GM18508 (cell line): ENCODE measurements around the gene NUBPL.
"Not testable (repeated sequence)": the region's sequence is repeated elsewhere in the genome, so short reads cannot be mapped to it uniquely, and the experiment has no call there.

Experiments used
- ATAC-seq: cut with Tn5 transposase; IDR thresholded peaks from one replicate; pipeline ENCODE4 v1.9.1; 2021; ENCODE audit warnings: moderate number of reproducible peaks; ENCODE audit not compliant: insufficient read depth, unreplicated experiment

NUBPL gene

DNA sequence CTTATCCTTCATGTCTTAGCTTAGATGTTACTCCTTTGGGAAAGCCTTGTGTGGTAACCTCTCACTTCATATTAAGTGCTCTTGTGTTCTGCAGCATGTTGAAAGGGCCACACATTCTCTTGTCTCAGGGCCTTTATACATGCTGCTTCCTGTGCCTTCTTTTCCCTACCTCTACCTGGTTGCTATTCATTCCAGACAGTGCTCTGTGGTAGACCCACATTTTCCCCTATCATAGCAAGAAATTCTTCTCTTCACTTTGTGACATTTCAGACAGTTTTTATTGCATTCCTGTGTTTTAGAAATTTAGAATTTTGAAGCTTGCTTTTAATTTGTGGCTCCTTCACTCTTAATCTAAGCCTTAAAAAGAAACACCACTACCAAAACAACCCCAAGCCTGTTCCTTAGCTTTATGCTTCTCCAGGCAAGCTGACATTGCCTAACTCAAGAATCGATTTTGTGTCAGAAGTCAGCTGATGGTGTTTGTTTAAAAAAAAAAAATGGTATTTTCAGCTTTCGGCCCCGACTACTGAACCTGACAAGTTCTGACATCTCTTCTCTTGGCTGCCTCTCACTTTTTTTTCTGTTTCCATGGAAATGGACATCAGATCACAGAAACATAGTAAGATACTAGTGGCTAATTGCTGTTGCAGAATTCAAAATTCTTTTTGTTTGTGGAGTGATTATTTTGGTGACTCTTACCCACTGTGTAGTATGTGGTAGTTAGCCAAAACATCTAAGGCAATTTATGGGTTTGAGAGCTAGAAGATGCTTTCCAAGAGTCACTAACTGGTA is 156.3 kb downstream of the NUBPL start:
- no peak for ATAC-seq

DNA sequence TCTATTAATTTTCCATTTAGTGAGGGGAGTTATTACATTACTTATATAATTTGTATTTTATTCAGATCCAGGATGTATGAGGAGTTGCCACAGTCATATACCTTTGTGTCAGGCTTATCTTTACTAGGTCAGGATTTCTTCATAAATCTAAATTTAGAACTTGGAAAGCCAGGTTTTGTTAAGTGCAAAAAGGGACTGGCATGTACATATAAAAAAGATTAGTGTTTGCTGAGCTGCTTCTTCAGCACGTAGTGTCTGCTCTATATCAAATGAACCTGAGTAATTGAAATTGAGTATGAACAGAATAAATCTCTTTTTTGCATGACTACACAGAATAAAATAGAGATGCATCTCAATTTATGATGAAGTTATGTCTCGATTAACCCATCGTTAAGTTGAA is 157.4 kb downstream of the NUBPL start:
- no peak for ATAC-seq

DNA sequence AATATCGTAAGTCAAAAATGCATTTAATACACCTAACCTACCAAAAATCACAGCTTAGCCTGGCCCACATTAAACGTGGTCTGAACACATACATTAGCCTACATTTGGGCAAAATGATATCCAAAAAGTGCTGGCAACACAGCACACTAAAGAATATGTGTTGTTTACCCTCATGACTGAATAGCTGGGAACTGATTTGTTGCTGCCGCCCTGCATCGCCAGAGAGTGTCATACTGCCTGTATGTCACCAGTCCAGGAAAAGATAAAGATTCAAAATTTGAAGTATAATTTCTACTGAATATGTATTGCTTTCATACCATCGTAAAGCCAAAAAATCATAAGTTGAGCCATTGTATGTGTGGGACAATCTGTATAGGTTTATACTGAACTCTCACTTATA is 157.8 kb downstream of the NUBPL start:
- no peak for ATAC-seq

DNA sequence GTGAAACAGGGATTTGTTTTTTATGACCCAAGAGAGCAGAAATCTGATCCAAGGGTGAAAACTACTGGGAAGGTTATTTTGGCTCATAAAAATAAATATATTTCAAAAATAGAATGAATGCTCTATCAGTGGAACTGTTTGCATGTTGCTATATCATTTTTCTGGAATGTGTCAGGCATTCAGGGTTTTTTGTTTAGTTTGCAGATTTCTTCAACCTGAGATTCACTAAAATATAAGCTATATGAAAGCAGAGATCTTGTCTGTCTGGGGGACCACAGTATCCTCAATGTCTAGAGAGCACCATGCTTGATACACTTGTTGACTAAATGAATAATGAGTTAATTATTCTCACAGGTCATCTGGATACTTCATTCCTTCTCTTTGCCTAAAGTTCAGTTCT is 165.1 kb downstream of the NUBPL start:
- no peak for ATAC-seq

- no peak for ATAC-seq
Measured at GRCh38 chr14:31727797-31728196, 166.6 kb downstream of the NUBPL start.

DNA sequence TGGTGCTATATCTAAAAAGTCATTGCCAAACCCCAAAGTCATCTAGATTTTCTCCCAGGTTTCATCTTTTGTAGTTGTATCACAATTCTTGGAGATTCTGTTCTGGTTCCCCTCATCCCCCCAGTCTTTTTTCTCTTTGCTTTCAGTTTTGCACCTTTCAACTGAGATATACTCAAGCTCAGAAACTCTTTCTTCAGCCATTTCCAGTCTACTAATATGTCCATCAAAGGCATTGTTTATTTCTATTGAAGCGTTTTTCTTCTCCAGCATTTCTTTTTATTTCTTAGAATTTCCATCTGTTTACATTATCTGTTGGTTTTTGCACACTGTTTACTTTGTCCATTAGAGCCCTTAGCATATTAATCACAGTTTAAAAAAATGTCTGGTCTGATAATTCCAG is 179.5 kb downstream of the NUBPL start:
- ATAC-seq = no peak

- ATAC-seq = no peak
Measured at GRCh38 chr14:31745741-31746140, 184.5 kb downstream of the NUBPL start.

- no peak for ATAC-seq
Measured at GRCh38 chr14:31746326-31746725, 185.1 kb downstream of the NUBPL start.

- no peak for ATAC-seq
Measured at GRCh38 chr14:31749275-31749674, 188.1 kb downstream of the NUBPL start.

DNA sequence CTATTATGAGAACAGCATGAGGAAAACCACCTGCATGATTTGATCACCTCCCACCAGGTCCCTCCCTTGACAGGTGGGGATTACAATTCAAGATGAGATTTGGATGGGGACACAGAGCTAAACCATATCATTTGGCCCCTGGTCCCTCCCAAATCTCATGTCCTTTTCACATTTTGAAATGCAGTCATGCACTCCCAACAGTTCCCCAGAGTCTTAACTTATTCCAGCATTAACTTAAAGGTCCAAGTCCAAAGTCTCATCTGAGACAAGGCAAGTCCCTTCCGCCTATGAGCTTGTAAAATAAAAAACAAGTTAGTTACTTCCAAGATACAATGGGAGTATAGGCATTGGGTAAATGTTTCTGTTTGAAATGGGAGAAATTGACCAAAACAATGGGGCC is 189.8 kb downstream of the NUBPL start:
- not testable (repeated sequence) for ATAC-seq

DNA sequence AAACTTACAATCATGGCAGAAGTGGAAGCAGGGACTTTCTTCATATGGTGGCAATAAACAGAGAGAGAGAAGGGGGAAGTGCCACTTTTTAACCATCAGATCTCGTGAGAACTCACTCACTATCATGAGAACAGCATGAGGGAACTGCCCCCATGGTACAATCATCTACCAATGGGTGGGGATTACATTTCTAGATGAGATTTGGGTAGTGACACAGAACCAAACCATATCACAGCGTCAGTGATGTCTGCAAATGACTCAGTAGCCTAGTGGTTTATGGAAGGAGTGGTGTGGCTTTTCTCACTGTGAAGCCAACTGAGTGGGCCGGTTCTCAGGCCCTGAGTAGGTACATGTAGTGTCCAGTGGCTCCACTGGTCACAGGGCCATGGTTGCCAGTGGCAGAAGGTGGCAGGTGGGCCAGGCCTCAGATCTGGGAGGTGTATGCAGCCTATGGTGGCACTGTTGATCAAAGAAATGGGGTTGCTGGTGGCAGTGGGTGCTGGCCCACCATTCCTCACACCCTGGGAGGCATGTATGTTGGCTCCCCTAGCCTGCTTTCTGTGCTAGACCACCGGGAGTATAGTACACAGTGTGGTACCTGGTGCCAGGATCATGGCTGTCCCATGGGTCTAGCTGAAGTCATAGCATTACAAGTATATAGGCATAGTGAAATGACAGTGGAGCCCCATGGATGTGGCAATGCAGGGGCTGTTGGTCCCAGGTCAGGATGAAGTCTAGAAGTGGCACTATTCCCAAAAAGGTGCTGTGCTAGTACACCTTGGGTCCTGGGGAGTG is 191.9 kb downstream of the NUBPL start:
- ATAC-seq = no peak

- ATAC-seq = no peak
Measured at GRCh38 chr14:31758941-31759340, 197.7 kb downstream of the NUBPL start.

DNA sequence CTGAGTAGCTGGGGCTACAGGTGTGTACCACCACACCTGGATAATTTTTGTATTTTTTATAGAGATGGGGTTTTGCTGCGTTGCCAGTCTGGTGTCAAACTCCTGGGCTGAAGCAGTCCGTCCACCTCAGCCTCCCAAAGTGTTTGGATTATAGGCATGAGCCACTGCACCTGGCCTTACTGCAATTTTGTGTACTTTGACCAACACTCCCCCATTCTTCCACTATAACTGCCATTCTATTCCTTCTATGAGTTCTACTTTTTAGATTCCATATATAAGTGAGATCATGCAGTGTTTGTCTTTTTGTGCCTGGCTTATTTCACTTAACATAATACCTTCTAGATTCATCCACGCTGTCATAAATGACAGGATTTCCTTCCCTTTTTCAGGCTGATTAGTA is 199.1 kb downstream of the NUBPL start:
- no peak for ATAC-seq

- ATAC-seq = no peak
Measured at GRCh38 chr14:31761325-31761724, 200.1 kb downstream of the NUBPL start.

GRCh38 chr14:31763041-31763440 is 201.8 kb downstream of the NUBPL start:
- ATAC-seq = no peak

DNA sequence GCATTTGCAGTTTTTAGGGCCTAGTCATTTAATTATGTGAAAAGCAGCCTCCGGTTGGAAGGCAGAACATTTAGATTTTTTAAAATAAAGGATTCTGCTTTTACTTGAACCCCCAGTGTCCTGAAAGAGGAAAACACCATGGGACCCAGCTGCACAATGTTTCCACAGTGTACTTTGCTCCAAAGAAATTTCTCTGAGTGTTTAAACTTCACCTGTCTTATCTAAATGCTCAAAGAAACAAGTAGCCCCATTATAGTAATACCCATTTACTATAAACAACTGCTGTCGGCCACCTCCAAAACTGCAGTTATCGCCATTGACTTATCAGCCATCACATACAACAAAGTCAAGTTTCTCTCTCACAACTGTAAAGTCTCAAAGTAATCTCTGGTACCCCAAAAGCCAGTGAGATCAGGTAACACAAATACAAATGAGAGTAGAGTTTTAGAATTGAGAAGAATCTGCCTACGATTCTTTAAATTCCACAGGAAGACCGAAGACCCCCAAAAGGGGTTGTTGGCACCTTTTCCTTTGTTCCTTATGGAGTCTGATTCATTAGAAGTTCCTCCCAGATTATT is 205.2 kb downstream of the NUBPL start:
- no peak for ATAC-seq

- ATAC-seq = no peak
Measured at GRCh38 chr14:31768355-31768754, 207.2 kb downstream of the NUBPL start.

DNA sequence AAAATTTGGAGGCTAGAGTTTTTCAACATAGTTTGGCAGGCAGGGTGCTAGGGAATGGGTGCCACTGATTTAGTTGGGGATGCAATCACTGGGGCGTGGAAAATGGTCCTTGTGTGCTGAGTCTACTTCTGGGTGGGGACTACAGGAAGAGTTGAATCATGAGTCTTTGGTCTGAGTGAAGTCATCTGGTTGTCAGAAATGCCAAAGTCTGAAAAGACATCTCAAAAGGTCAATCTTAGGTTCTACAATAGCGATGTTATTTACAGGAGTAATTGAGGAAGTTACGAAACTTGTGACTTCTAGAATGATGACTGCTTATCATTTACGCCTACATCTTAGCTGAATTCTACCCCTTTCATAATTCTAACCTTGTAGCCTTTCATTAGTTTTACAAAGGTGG is 209.1 kb downstream of the NUBPL start:
- no peak for ATAC-seq

GRCh38 chr14:31774567-31774966 is 213.4 kb downstream of the NUBPL start:
- ATAC-seq = no peak

- ATAC-seq = no peak
Measured at GRCh38 chr14:31777312-31777711, 216.1 kb downstream of the NUBPL start.

DNA sequence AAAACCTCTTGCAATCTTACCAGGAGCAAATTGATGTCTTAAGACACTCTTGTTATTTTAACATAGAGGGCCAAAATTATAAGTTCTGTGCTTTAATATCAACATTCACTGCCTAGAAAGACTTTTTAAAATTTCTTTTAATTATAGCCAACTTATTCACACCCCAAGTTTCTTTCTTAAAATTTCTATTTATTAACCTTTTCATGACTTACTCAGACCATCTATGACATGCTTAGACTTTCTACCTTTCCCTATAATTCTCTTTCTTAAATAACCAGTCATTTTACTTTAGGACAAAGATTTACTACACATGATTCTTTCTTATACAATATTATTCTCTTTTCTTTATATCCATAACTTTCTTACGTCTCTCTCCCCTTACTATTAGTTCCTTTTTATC is 220.4 kb downstream of the NUBPL start:
- ATAC-seq = no peak
